ENCODE results near the gene ZCCHC7. TPM values are rescaled to one million over a fixed set of nuclear protein-coding genes. Genes with fewer than 3 reads are reported as not detected.

ZCCHC7 gene
- total and polyA plus RNA-seq, 9 donors: 15.8 to 37.4 (median 28.4) TPM

GRCh38 chr9:37281541-37281940 lies 161.2 kb downstream of the ZCCHC7 start:
- H3K9me3 ChIP-seq: no peaks in the 10 kb centered on the region
- no peaks in the 10 kb centered on the region for H3K27me3 ChIP-seq
- no peaks in the 10 kb centered on the region for H3K36me3 ChIP-seq
- intact Hi-C loops (cut with DNase I): no loop called here
- H3K4me1 ChIP-seq (ENCODE audit: insufficient read depth): no peaks in the 10 kb centered on the region
- TF ChIP-seq EP300 (IDR thresholded peaks at IDR 0.05) (no peak), POLR2A (IDR thresholded peaks at IDR 0.05) (no peak), CTCF (IDR thresholded peaks at IDR 0.05) (no peak)
- H3K27ac ChIP-seq: no peak overlapping the region
- H3K4me3 ChIP-seq: no peak overlapping the region
- no peak for DNase-seq
- 82 to 89% (median 85%) methylated on average over 2 of the region's 2 CpGs for WGBS, 3 donors

GRCh38 chr9:37283730-37284325 lies 163.5 kb downstream of the ZCCHC7 start:
- no peak for DNase-seq
- Histone ChIP-seq H3K9me3 (no peaks in the 10 kb centered on the region), H3K4me3 (no peak overlapping the region), H3K27me3 (no peaks in the 10 kb centered on the region), H3K4me1 (ENCODE audit: insufficient read depth) (no peaks in the 10 kb centered on the region), H3K36me3 (no peaks in the 10 kb centered on the region), H3K27ac (no peak overlapping the region)
- intact Hi-C loops (cut with DNase I): no loop called here
- TF ChIP-seq CTCF (IDR thresholded peaks at IDR 0.05) (no peak), EP300 (IDR thresholded peaks at IDR 0.05) (no peak)
- WGBS, 3 donors: 74 to 81% (median 76%) methylated on average over 6 of the region's 6 CpGs

GRCh38 chr9:37284636-37285035 lies 164.3 kb downstream of the ZCCHC7 start:
- Histone ChIP-seq H3K27ac (no peak overlapping the region), H3K36me3 (no peaks in the 10 kb centered on the region), H3K4me3 (no peak overlapping the region), H3K4me1 (ENCODE audit: insufficient read depth) (no peaks in the 10 kb centered on the region), H3K27me3 (no peaks in the 10 kb centered on the region), H3K9me3 (no peaks in the 10 kb centered on the region)
- DNase-seq: no peak
- WGBS, 3 donors: 63 to 84% (median 82%) methylated on average over 1 of the region's 1 CpG
- intact Hi-C loops (cut with DNase I): no loop called here
- TF ChIP-seq POLR2A (IDR thresholded peaks at IDR 0.05) (no peak), CTCF (IDR thresholded peaks at IDR 0.05) (no peak), EP300 (IDR thresholded peaks at IDR 0.05) (no peak)

- 69 to 91% (median 90%) methylated on average over 6 of the region's 6 CpGs for WGBS, 3 donors
Observed at GRCh38 chr9:37286530-37287175, 166.3 kb downstream of the ZCCHC7 start.

More at GRCh38 chr9:37286530-37287175, 166.3 kb downstream of the ZCCHC7 start:
- H3K27me3 ChIP-seq: no peaks in the 10 kb centered on the region
- no peak for DNase-seq
- no peak overlapping the region for H3K27ac ChIP-seq
- H3K4me3 ChIP-seq: no peak overlapping the region
- H3K36me3 ChIP-seq: no peaks in the 10 kb centered on the region
- H3K9me3 ChIP-seq: no peaks in the 10 kb centered on the region
- TF ChIP-seq POLR2A (IDR thresholded peaks at IDR 0.05): no peak
- TF ChIP-seq EP300 (IDR thresholded peaks at IDR 0.05): no peak
- no peak for TF ChIP-seq CTCF (IDR thresholded peaks at IDR 0.05)
- no peaks in the 10 kb centered on the region for H3K4me1 ChIP-seq (ENCODE audit: insufficient read depth)
- intact Hi-C loops (cut with DNase I): no loop called here
